Smooth muscle cell (in vitro differentiated cells): ENCODE measurements around the gene SPSB1. TPM values are rescaled to one million over a fixed set of nuclear protein-coding genes. Genes with fewer than 3 reads are reported as not detected.

ENCODE experiments used
- DNase-seq: peaks from one replicate; lab custom pipeline; 2025; ENCODE audit not compliant: unreplicated experiment; lab: John Stamatoyannopoulos, UW
- H2AFZ ChIP-seq: fragments of 200-600 bp; sonication (generic); 2 replicates; pipeline ENCODE4 v1.6.0; 2016; ENCODE audit warnings: antibody characterized with exemption, low read depth, mild to moderate bottlenecking
- H3F3A ChIP-seq: fragments of 200-600 bp; sonication (generic); 2 replicates; pipeline ENCODE4 v1.6.0; 2017; ENCODE audit warnings: antibody characterized with exemption, low read depth
- H3K27ac ChIP-seq: fragments of 200-600 bp; sonication (generic); 2 replicates; pipeline ENCODE4 v1.5.1; 2016; ENCODE audit warnings: low read depth, mild to moderate bottlenecking
- H3K27me3 ChIP-seq: fragments of 200-600 bp; sonication (generic); 2 replicates; pipeline ENCODE4 v1.6.1; 2016; ENCODE audit warnings: low read depth, mild to moderate bottlenecking
- H3K36me3 ChIP-seq: fragments of 200-600 bp; sonication (generic); 2 replicates; pipeline ENCODE4 v1.5.1; 2016; ENCODE audit warnings: low read depth
- H3K4me1 ChIP-seq: fragments of 200-600 bp; sonication (generic); 2 replicates; pipeline ENCODE4 v1.5.1; 2016; ENCODE audit warnings: low read depth
- H3K4me2 ChIP-seq: fragments of 200-600 bp; sonication (generic); 2 replicates; pipeline ENCODE4 v1.6.0; 2016; ENCODE audit warnings: mild to moderate bottlenecking
- H3K4me3 ChIP-seq: fragments of 200-600 bp; sonication (generic); 2 replicates; pipeline ENCODE4 v1.5.1; 2016; ENCODE audit warnings: mild to moderate bottlenecking
- H3K79me2 ChIP-seq: fragments of 200-600 bp; sonication (generic); 2 replicates; pipeline ENCODE4 v1.6.0; 2016; ENCODE audit warnings: low read depth, mild to moderate bottlenecking
- H3K9ac ChIP-seq: fragments of 200-600 bp; sonication (generic); 2 replicates; pipeline ENCODE4 v1.6.0; 2016; ENCODE audit warnings: low read depth
- H3K9me3 ChIP-seq: fragments of 200-600 bp; sonication (generic); replicated peaks from 2 replicates; pipeline ENCODE4 v1.5.1; 2016; ENCODE audit warnings: low read depth
- H4K20me1 ChIP-seq: fragments of 200-600 bp; sonication (generic); 2 replicates; pipeline ENCODE4 v1.6.0; 2016; ENCODE audit warnings: low read depth
- CTCF ChIP-seq: fragments of 200-600 bp; sonication (generic); IDR thresholded peaks from 2 replicates; pipeline ENCODE4 v1.5.1; 2017; ENCODE audit warnings: borderline replicate concordance, mild to moderate bottlenecking, antibody characterized with exemption; ENCODE audit not compliant: insufficient read depth, poor library complexity, severe bottlenecking
- WGBS: methylation state at CpG from one replicate; pipeline ENCODE4 v1.1.7; 2016; ENCODE audit warnings: low lambda C conversion rate; 5-methylcytosine and 5-hydroxymethylcytosine counted together
- polyA plus RNA-seq: library from polyadenylated mRNA; unstranded; fragments of >200 nt; fragmentation: Nextera tagmentation; extraction: Ambion mirVana; gene quantifications from 2 replicates; pipeline ENCODE4 v1.2.1, GENCODE V29; 2016
- total RNA-seq: library from RNA; depleted of rRNA; stranded (reverse); fragments of >200 nt; gene quantifications from 2 replicates; pipeline ENCODE4 v1.2.3, GENCODE V29; 2014

Gene SPSB1
- total and polyA plus RNA-seq, 2 experiments from 2014 or later, result 27.6 to 37.0 TPM

GRCh38 chr1:9391620-9392019 lies 98.9 kb downstream of the SPSB1 start:
- Histone ChIP-seq H3K9ac (no peak overlapping the region), H3K4me1 (no peaks in the 10 kb centered on the region), H3K79me2 (no peaks in the 10 kb centered on the region), H2AFZ (no peak overlapping the region), H3K27me3 (no peaks in the 10 kb centered on the region), H3K4me3 (no peak overlapping the region), H3F3A (no peaks in the 10 kb centered on the region), H3K9me3 (no peaks in the 10 kb centered on the region), H4K20me1 (no peaks in the 10 kb centered on the region), H3K27ac (no peak overlapping the region), H3K36me3 (no peaks in the 10 kb centered on the region), H3K4me2 (no peak overlapping the region)
- WGBS, result 85% methylated on average over 6 of the region's 6 CpGs
- DNase-seq, result no peak
- TF ChIP-seq CTCF, result no peak

- no peak for TF ChIP-seq CTCF
- Histone ChIP-seq H3F3A (peaks cover 3% of the 10 kb centered on the region), H3K9ac (no peak overlapping the region), H3K4me3 (no peak overlapping the region), H2AFZ (no peak overlapping the region), H3K4me2 (no peak overlapping the region), H3K4me1 (no peaks in the 10 kb centered on the region), H3K79me2 (no peaks in the 10 kb centered on the region), H3K27me3 (no peaks in the 10 kb centered on the region), H3K27ac (no peak overlapping the region), H4K20me1 (no peaks in the 10 kb centered on the region), H3K9me3 (no peaks in the 10 kb centered on the region), H3K36me3 (no peaks in the 10 kb centered on the region)
- 74% methylated on average over 6 of the region's 6 CpGs for WGBS
- no peak for DNase-seq
Measured at GRCh38 chr1:9394010-9394409, 101.3 kb downstream of the SPSB1 start.

GRCh38 chr1:9395018-9395417 lies 102.3 kb downstream of the SPSB1 start:
- H3K36me3 ChIP-seq, result no peaks in the 10 kb centered on the region
- no peak overlapping the region for H2AFZ ChIP-seq
- no peak overlapping the region for H3K27ac ChIP-seq
- H3K4me3 ChIP-seq, result no peak overlapping the region
- H3K27me3 ChIP-seq, result no peaks in the 10 kb centered on the region
- H3F3A ChIP-seq, result peaks cover 6% of the 10 kb centered on the region
- H4K20me1 ChIP-seq, result no peaks in the 10 kb centered on the region
- no peak overlapping the region for H3K9ac ChIP-seq
- H3K9me3 ChIP-seq, result no peaks in the 10 kb centered on the region
- 97% methylated on average over 7 of the region's 7 CpGs for WGBS
- peaks cover 5% of the 10 kb centered on the region for H3K4me1 ChIP-seq
- DNase-seq, result no peak
- no peaks in the 10 kb centered on the region for H3K79me2 ChIP-seq
- no peak for TF ChIP-seq CTCF
- no peak overlapping the region for H3K4me2 ChIP-seq

GRCh38 chr1:9397047-9397446 lies 104.4 kb downstream of the SPSB1 start:
- H2AFZ ChIP-seq, result no peak overlapping the region
- DNase-seq, result no peak
- H3K4me1 ChIP-seq, result peaks cover 11% of the 10 kb centered on the region
- no peaks in the 10 kb centered on the region for H3K27me3 ChIP-seq
- no peak overlapping the region for H3K9ac ChIP-seq
- peaks cover 14% of the 10 kb centered on the region for H3F3A ChIP-seq
- no peak for TF ChIP-seq CTCF
- no peak overlapping the region for H3K4me3 ChIP-seq
- no peaks in the 10 kb centered on the region for H4K20me1 ChIP-seq
- H3K27ac ChIP-seq, result no peak overlapping the region
- no peaks in the 10 kb centered on the region for H3K79me2 ChIP-seq
- H3K36me3 ChIP-seq, result no peaks in the 10 kb centered on the region
- WGBS, result 90% methylated on average over 6 of the region's 6 CpGs
- H3K9me3 ChIP-seq, result no peaks in the 10 kb centered on the region
- no peak overlapping the region for H3K4me2 ChIP-seq
